Naive B cell (primary cell): ENCODE data around the gene PSMD3. TPM values are rescaled to one million over a fixed set of nuclear protein-coding genes. Genes with fewer than 3 reads are reported as not detected.
A peak's percentile ranks its signal among the peaks of the same experiment; 100 is the strongest.

Source experiments
- ATAC-seq, 2 donors: fragments of 150-1000 bp; cut with Tn5 transposase; 2 replicates each; pipeline ENCODE4 v1.10.0; 2021; ENCODE audit warnings: low read depth in 2 of 2, mild to moderate bottlenecking in 2 of 2, moderate library complexity in 2 of 2
- DNase-seq: peaks from one replicate; pipeline ENCODE4 v3.0.0; 2022
- H3K27ac Mint-ChIP-seq, 6 donors: one replicate each; pipeline ENCODE4 v1.8.0; 2020 to 2022; ENCODE audit warnings: mild to moderate bottlenecking in 6 of 6, mixed read lengths in 6 of 6, moderate library complexity in 5 of 6, inconsistent platforms in 2 of 6
- H3K27me3 Mint-ChIP-seq, 3 donors: one replicate each; pipeline ENCODE4 v1.8.0; 2021 to 2022; ENCODE audit warnings: mixed read lengths in 3 of 3, mild to moderate bottlenecking in 1 of 3
- H3K36me3 Mint-ChIP-seq, 2 donors: one replicate each; pipeline ENCODE4 v1.8.0; 2020 to 2022; ENCODE audit warnings: mixed read lengths in 2 of 2, inconsistent platforms in 1 of 2, mild to moderate bottlenecking in 1 of 2
- H3K4me1 Mint-ChIP-seq, 3 donors: one replicate each; pipeline ENCODE4 v1.8.0; 2020 to 2022; ENCODE audit warnings: mixed read lengths in 3 of 3, inconsistent platforms in 1 of 3, mild to moderate bottlenecking in 1 of 3, moderate library complexity in 1 of 3
- H3K4me3 Mint-ChIP-seq, 8 donors: one replicate each; pipeline ENCODE4 v1.8.0; 2020 to 2022; ENCODE audit warnings: mild to moderate bottlenecking in 8 of 8, mixed read lengths in 8 of 8, moderate library complexity in 8 of 8, inconsistent platforms in 2 of 8
- H3K9me3 Mint-ChIP-seq, 7 donors: one replicate each; pipeline ENCODE4 v1.8.0; 2020 to 2022; ENCODE audit warnings: mixed read lengths in 7 of 7, mild to moderate bottlenecking in 5 of 7, inconsistent platforms in 2 of 7, moderate library complexity in 1 of 7
- polyA plus RNA-seq, 6 donors: library from polyadenylated mRNA; unstranded; fragments of 300-500 nt; fragmentation: Illumina TruSeq; gene quantifications; one replicate each; pipeline ENCODE4 v1.2.3, GENCODE V29; 2021; ENCODE audit warnings: low read depth in 6 of 6

PSMD3 gene
- polyA plus RNA-seq, 6 donors from 2014 or later, result 48.1 to 62.4 (median 52.3) TPM

DNA sequence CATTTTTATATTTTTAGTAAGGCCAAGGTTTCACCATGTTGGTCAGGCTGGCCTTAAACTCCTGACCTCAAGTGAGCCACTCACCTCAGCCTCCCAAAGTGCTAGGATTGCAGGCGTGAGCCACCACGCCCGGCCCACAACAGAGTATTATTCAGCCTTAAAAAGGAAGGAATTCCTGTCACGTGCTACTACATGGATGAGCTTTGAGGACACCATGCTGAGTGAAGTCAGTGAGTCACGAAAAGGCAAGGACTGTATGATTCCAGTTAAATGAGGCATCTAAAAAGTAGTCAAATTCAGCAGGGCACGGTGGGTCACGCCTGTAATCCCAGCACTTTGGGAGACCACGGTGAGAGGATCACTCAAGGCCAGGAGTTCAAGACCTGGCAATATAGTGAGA lies 44.3 kb downstream of the PSMD3 start:
- ATAC-seq (no peak), DNase-seq (no peak)
- H3K9me3 Mint-ChIP-seq, result no peaks in the 10 kb centered on the region
- peaks cover 13 to 40% of the 10 kb centered on the region in 2 donors for H3K36me3 Mint-ChIP-seq
- peaks cover 0 to 7% (median 3%) of the 10 kb centered on the region in 3 donors for H3K4me1 Mint-ChIP-seq
- H3K4me3 Mint-ChIP-seq, result no peak overlapping the region
- no peak overlapping the region for H3K27ac Mint-ChIP-seq
- H3K27me3 Mint-ChIP-seq, result no peaks in the 10 kb centered on the region

DNA sequence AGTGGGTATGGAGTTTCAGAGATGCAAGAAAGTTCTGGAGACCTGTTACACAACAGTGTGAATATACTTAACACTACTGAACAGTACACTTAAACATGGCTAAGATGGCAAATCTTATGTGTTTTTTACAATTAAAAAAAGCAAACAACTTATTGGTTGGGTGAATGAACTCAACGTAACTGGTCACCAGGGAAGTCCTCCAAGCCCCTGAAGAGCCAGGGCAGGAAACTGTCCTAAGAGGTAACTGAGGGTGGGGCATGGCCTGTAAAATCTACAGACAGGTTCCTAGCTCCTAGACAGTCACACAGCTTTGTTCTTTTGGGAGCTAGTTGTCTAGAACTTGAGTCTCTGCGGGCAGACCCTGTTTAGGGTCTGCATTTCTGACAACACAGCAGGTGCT lies 45.0 kb downstream of the PSMD3 start:
- no peaks in the 10 kb centered on the region for H3K27me3 Mint-ChIP-seq
- H3K4me3 Mint-ChIP-seq, result no peak overlapping the region
- H3K36me3 Mint-ChIP-seq, result peaks cover 13 to 39% of the 10 kb centered on the region in 2 donors
- peak overlapping the region in 1 of 6 donors; percentile 34 for H3K27ac Mint-ChIP-seq
- H3K9me3 Mint-ChIP-seq, result no peaks in the 10 kb centered on the region
- H3K4me1 Mint-ChIP-seq, result peaks cover 0 to 7% (median 3%) of the 10 kb centered on the region in 3 donors
- ATAC-seq (no peak), DNase-seq (no peak)

DNA sequence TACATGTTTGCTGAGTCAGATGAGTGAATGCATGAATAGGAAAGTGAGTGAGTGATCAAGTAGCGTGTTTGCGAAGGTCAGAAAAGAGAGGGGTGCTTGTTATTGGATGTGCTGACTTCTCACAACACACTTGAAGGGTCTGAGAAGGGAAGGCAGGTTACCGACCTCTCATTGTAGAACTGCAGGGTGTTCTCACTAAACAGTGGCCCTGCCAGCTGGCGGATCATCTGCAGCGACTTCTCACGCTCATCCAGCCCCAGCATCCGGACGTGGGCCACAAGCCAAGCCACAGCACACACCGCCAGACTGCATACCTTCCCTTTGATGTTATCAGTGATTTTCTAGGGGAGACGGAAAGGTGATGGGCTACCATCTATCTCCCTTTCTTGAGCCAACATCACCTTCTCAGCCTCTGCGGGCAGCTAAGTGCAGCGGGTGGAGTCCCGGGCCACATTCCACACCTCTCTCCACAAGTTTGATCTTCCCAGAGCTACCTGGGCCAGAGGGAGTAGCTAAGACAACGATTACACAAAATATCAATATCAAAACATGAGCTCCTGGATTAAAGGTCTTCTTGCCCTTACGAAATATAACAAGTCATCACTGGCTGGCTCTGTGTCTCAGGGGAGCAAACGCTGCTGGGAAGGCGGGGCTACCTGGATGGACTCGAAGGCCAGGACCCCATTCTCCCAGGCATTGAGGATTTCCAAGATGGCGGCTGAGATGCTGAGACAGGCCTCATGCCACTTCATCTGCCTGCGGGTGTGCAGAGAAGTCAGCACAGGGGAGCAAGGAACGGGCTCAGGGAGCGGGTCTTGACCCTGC lies 45.6 kb downstream of the PSMD3 start:
- DNase-seq, result no peak
- Mint-ChIP-seq H3K4me3 (no peak overlapping the region), H3K9me3 (no peaks in the 10 kb centered on the region), H3K27ac (peak overlapping the region in 1 of 6 donors; percentile 34), H3K27me3 (no peaks in the 10 kb centered on the region), H3K4me1 (peaks cover 0 to 7% (median 3%) of the 10 kb centered on the region in 3 donors), H3K36me3 (peaks cover 13 to 35% of the 10 kb centered on the region in 2 donors)
- ATAC-seq, result no peak

DNA sequence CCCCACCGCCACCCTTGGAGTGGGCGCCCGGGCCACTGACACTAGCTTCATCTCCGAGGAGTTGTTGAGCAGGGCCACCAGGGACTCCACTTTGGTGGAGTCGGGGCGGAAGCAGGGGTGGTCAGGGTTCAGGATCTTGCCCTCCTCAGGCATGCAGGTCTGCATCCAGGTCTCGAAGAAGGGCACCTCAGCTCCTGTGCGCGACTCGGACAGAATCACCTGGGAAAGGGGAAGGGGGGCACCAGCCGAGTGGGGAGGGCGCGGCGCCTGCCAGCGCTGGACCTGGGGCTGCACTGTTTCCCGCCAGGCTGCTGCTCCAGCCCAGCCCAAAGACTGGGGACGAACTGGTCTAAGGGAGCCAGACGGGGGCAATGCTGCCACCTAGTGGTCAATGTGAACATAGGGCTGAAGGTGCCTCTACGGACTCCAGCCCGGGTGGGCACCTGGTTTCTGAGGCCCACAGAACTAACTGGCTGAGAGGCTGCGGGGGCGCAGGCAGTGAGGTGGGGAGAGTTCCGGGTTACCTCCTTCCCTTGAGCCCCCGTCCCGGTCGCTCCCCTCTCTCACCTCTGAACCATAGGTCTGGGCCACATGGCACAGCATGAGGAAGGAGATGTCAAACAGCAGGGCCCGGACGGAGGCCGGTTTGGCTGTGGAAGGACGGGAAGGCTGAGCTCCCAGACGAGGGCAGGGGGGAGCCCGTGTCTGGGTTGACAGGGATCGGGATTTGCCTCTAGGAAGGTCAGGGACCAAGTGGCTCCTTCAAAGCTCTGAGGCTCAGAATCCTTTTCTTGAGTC lies 46.4 kb downstream of the PSMD3 start:
- Mint-ChIP-seq H3K27ac (no peak overlapping the region), H3K9me3 (no peaks in the 10 kb centered on the region)

DNA sequence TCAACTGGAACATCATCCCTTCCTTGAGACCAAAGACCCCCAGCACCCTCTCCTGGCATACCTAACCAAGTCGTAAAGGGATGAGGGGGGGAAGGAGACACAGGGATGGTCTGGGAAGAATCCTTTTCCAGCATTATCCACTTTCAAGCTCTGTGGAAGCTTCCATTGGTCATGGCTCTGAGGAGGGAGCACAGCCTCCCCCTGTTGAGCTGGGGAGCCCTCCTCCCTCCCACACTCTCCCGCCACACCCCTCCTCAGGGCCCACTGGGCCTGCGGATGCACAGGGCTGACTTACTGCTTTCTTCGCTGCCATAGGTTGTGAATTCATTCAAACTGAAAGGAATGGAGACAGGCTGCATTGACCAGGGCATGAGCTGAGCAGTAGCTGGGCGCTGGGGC lies 47.0 kb downstream of the PSMD3 start:
- ATAC-seq (no peak), DNase-seq (no peak)
- Mint-ChIP-seq H3K4me1 (peaks cover 0 to 7% (median 5%) of the 10 kb centered on the region in 3 donors), H3K27ac (no peak overlapping the region), H3K36me3 (peaks cover 13 to 39% of the 10 kb centered on the region in 2 donors), H3K9me3 (no peaks in the 10 kb centered on the region), H3K4me3 (no peak overlapping the region), H3K27me3 (no peaks in the 10 kb centered on the region)

More for the DNA sequence above, 46.4 kb downstream of the PSMD3 start:
- Mint-ChIP-seq H3K4me3 (no peak overlapping the region), H3K4me1 (peaks cover 0 to 7% (median 4%) of the 10 kb centered on the region in 3 donors), H3K36me3 (peaks cover 13 to 33% of the 10 kb centered on the region in 2 donors), H3K27me3 (no peaks in the 10 kb centered on the region)
- ATAC-seq (peak; percentile 95 to 96), DNase-seq (peak; percentile 67)

DNA sequence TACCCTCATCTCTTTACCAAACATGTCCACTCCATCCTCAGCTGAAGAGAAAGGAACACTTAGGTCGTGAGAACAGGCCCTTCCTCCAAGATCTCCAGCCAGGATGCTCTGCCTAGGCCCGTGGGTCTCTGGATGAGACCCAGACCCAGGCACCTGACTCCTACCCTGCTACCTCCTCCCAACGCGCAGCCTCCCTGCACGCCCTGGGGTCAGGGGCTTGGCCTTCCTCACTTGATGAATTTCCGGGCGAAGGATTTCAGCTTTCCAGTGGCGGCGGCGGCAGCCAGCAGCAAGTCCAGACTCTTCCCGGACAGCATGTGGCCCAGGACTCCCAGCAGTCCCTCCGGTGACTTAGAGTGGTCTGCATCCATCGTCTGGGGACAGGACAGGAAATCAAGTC lies 48.0 kb downstream of the PSMD3 start:
- DNase-seq (no peak), ATAC-seq (no peak)
- Mint-ChIP-seq H3K4me3 (no peak overlapping the region), H3K27me3 (no peaks in the 10 kb centered on the region), H3K9me3 (no peaks in the 10 kb centered on the region), H3K27ac (no peak overlapping the region), H3K36me3 (peaks cover 13 to 45% of the 10 kb centered on the region in 2 donors), H3K4me1 (peaks cover 0 to 7% (median 5%) of the 10 kb centered on the region in 3 donors)

DNA sequence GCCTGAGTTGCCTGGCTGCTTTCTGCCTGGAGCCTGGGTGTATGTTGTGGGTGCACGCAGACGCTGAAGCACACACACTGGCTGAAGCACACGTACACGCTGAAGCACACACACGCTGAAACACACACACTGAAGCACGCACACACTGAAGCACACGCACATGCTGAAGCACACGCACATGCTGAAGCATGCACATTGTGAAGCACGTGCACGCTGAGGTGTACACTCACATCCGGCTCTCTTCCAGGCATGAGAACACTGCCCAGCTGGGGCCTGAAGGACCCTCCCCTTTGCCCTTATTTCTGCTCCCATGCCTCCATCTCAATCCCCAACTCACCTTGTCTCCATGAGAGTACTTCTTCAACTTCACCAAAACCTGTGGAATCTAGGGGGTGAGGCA lies 51.1 kb downstream of the PSMD3 start:
- no peaks in the 10 kb centered on the region for H3K27me3 Mint-ChIP-seq
- no peaks in the 10 kb centered on the region for H3K9me3 Mint-ChIP-seq
- ATAC-seq, result no peak
- no peak overlapping the region for H3K4me3 Mint-ChIP-seq
- H3K4me1 Mint-ChIP-seq, result peaks cover 0 to 6% (median 5%) of the 10 kb centered on the region in 3 donors
- peaks cover 6 to 38% of the 10 kb centered on the region in 2 donors for H3K36me3 Mint-ChIP-seq
- peak overlapping the region in 2 of 6 donors; percentile 39 to 66 for H3K27ac Mint-ChIP-seq
- DNase-seq, result no peak

DNA sequence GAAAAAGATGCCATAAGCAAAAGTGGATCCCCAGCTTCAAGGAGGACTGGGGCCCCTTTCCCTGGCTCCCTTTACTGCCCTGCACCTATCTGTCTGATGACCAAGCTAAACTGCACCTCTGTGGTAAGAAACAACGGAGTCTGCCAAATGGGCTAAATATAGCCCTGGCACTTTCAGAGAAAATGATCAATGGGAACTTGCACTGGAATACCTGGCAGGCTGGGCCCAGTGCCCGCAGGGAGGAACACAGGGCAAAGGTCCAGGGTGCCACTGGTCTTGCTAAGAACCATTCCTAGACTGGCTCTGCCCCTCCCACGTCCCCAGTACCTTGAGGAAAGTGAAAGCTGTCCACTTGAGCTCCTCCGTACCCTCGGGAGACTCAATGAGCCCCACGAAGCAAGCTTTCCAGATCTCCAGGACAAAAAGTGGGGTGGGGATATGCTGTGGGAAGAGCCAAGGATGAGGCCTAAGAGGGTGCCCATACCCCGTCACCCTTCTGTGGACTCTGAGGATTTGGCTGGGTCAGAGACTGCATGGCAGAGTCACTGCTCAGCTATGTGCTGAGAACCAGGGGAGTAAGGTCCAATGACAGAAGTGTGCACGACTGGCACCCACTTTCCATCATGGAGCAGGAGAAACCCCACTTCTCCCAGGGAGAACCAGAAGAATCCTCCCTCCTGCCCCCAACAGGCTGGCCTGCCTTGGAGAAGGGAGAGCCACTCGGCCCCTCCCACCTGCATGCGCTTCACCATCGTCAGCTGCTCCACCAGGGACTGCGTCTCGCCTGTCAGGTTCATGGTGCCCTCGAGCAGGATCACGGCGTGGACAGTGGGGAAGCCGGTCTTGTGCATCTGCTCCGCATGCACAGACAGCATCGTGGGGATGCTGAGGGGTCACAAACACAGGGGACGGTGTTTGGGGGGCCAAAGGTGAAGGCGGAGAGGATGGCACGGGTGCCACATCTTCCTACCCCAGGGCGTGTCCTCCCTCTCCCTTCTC lies 52.0 kb downstream of the PSMD3 start:
- Mint-ChIP-seq H3K27me3 (no peaks in the 10 kb centered on the region), H3K27ac (peak overlapping the region in 1 of 6 donors; percentile 41), H3K9me3 (no peaks in the 10 kb centered on the region), H3K36me3 (peaks cover 6 to 38% of the 10 kb centered on the region in 2 donors), H3K4me3 (peak overlapping the region in 1 of 8 donors; percentile 58), H3K4me1 (peaks cover 0 to 5% (median 0%) of the 10 kb centered on the region in 3 donors)
- DNase-seq (no peak), ATAC-seq (no peak)

DNA sequence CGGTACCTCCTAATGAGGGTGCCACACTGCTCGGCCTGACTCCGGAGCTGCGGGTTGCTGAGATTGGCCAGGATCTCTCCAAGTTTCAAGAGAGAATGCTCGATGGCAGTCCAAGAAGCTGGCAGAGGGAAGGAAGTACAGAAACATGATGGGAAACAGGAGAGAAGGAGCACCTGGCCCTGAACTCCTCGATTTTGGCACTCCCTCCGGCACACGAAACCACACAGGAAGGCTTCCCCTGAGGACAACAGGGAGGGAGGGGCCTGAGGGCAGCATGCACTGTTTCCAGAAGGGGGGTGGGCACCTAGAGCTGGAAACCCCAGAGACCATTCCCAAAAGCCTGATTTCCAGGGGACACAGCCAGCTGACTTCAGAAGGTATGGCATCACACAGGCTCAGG lies 52.7 kb downstream of the PSMD3 start:
- peaks cover 6 to 38% of the 10 kb centered on the region in 2 donors for H3K36me3 Mint-ChIP-seq
- DNase-seq, result no peak
- H3K4me3 Mint-ChIP-seq, result no peak overlapping the region
- no peak overlapping the region for H3K27ac Mint-ChIP-seq
- no peaks in the 10 kb centered on the region for H3K9me3 Mint-ChIP-seq
- no peak for ATAC-seq
- H3K27me3 Mint-ChIP-seq, result no peaks in the 10 kb centered on the region
- H3K4me1 Mint-ChIP-seq, result peaks cover 0 to 2% (median 0%) of the 10 kb centered on the region in 3 donors

DNA sequence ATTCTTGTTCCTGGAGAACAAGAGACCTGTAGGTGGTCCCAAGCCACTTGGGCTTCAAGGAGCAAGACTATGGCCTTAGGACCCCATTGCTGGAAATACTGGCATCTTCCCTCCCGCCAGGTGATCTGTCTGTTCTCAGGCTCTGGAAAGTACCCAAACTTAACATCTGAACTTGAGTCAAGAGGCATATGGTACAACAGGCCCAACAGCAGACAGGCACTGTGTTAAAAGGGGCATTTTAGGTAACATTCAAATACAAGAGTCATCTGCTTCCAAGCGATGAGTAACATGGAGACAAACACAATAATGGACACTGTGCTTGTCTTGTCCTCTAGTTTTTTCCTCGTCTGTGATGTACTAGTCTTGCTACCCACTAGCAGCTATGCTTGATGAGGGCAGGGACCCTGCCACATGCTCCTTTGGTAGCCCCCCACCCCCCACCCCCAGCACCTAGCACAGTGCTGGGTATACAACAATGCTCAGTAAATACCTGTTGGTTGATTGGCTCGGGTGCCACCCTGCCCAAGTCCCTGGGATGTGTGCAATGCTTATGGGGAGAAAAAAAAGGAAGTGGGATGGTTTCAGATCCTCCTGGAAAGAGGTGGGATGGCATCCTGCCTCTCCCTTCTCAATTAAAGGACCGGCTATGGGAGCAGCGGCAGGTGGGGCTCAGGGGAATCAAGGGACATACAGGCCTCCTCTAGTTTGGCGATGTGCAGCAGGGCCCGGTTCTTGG lies 54.0 kb downstream of the PSMD3 start:
- no peak for ATAC-seq
- no peak for DNase-seq
- peaks cover 0 to 7% (median 0%) of the 10 kb centered on the region in 3 donors for H3K4me1 Mint-ChIP-seq
- H3K27me3 Mint-ChIP-seq, result no peaks in the 10 kb centered on the region
- peaks cover 0 to 26% of the 10 kb centered on the region in 2 donors for H3K36me3 Mint-ChIP-seq
- no peak overlapping the region for H3K27ac Mint-ChIP-seq
- no peak overlapping the region for H3K4me3 Mint-ChIP-seq
- no peaks in the 10 kb centered on the region for H3K9me3 Mint-ChIP-seq

DNA sequence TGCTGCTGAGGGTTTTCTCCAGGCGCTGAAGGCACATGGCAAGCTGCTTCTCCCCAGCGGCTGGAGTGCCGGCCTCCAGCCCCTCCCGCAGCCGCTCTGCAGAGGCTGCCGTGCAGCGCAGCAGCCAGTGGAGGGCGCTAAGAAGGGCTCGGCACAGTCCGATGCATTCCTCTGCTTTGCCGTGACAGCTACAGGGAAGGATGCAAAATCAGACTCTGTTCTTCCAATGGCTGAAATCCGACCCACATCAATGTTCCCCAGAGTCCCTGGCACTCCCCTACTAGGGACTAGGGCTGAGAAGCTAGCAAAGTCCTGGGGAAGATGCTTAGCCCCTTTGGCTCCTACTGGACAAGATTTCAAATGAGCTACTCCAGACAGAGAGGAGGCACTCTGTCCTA lies 54.6 kb downstream of the PSMD3 start:
- ATAC-seq (peak in 1 of 2 donors; percentile 16), DNase-seq (no peak)
- peaks cover 0 to 7% (median 0%) of the 10 kb centered on the region in 3 donors for H3K4me1 Mint-ChIP-seq
- no peak overlapping the region for H3K27ac Mint-ChIP-seq
- peak overlapping the region in 1 of 8 donors; percentile 12 for H3K4me3 Mint-ChIP-seq
- H3K9me3 Mint-ChIP-seq, result no peaks in the 10 kb centered on the region
- H3K27me3 Mint-ChIP-seq, result no peaks in the 10 kb centered on the region
- peaks cover 0 to 21% of the 10 kb centered on the region in 2 donors for H3K36me3 Mint-ChIP-seq

DNA sequence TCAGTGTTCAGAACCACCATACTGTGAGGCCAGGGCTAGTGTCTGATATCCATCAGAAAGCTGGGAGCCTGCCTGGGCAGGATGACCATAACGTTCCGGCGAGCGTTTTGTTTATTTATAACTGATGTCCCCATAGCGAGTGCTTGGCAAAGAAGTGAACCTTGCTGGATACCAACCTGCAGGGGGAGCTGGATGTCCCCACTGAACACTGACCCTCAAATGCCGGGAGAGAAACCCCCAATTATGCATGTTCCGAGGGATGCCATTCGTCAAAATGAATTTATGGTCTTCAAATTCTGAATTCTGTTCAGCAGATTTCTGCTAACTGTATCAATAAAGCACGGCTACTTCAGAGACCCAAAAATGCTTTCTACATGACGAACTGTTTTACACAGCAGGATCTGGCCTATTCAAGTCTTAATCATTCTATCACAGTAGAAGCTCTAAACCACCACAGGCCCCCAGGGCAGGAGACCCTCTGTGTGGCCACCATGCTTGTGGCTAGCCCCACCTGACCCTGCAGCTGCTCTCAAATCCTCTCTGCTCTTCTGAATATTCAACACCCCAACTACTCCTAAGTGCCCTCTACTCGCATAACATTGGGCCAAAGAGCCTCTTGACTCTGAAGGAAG lies 58.4 kb downstream of the PSMD3 start:
- DNase-seq (no peak), ATAC-seq (no peak)
- Mint-ChIP-seq H3K4me1 (peaks cover 0 to 7% (median 0%) of the 10 kb centered on the region in 3 donors), H3K36me3 (peaks cover 0 to 2% of the 10 kb centered on the region in 2 donors), H3K27me3 (no peaks in the 10 kb centered on the region), H3K9me3 (no peaks in the 10 kb centered on the region), H3K4me3 (peak overlapping the region in 1 of 8 donors; percentile 35), H3K27ac (peak overlapping the region in 2 of 6 donors; percentile 11 to 87)
